Nasal cavity respiratory epithelium epithelial cell of viscerocranial mucosa (primary cell): ENCODE results near the gene TRIO. TPM values are rescaled to one million over a fixed set of nuclear protein-coding genes. Genes with fewer than 3 reads are reported as not detected.

ENCODE experiments used
- total RNA-seq: library from RNA; depleted of rRNA; stranded (reverse); fragments of >200 nt; gene quantifications from 2 replicates; pipeline ENCODE4 v1.2.3, GENCODE V29; 2014

The TRIO gene
- total RNA-seq: 66.3 and 187 TPM in 2 replicates

DNA sequence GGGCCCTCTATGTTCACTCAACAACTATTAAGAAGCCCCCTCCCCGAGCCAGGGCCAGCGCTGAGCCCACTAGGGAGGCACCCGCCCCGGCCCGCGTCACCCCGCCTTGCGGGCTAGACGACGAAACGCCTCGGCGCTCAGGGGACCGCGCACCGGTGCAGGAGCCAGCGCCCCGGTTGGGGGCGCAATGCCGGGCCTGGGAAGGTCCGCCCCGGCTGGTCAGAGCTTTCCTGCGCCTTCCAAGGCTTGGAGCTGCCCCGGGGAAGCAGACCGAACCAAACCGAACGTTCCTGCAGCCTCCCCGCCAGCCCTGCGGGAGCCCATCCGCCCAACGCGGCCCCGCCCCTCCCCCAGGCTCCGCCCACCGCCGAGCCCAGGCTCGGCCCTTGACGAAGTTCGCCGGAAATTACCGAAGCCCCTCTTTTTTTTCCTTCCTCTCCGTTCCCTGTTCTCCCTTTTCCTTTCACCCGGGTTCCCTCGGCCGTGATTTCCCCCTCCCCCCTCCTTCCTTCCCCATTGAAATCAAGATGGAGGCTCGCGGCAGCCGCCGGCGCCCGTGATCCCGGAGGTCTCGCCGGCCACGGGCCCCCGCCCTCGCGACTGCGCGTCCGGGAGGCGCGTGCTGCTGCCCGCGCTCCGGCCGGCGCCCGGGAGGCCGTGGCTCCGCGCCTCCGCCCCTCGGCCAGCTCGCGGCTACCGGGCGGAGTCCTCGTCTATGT is at the start of gene TRIO:
Gene TRIO, plus strand, starts transcription at position 516 of the 719 bp plus-strand sequence. CDS start 384 bp downstream, outside the sequence.

Other genes with a start within 250 kb of the TRIO start
- 0.34 and 0.50 TPM in 2 replicates for gene DNAH5, start 198.7 kb upstream of the TRIO start, total RNA-seq